ENCODE data around the gene SGF29.

GRCh38 chr16:28589930-28590329 lies 36.2 kb downstream of the SGF29 start:
- TF ChIP-seq ZNF311 (CRISPR knock-in tag; IDR thresholded peaks at IDR 0.05) (no peak), E2F5 (CRISPR knock-in tag; IDR thresholded peaks at IDR 0.05) (no peak), EP300 (IDR thresholded peaks at IDR 0.05; ENCODE audit: low read length) (no peak), MAFK (IDR thresholded peaks at IDR 0.05; ENCODE audit: low read length) (no peak), ZZZ3 (IDR thresholded peaks at IDR 0.05) (no peak), HDAC2 (IDR thresholded peaks at IDR 0.05) (no peak), ETV5 (CRISPR knock-in tag; IDR thresholded peaks at IDR 0.05; ENCODE audit: low read depth) (no peak), MTA3 (IDR thresholded peaks at IDR 0.05; ENCODE audit: borderline replicate concordance) (no peak), DACH1 (IDR thresholded peaks at IDR 0.05; ENCODE audit: partially characterized antibody) (no peak), CTCF (IDR thresholded peaks at IDR 0.05 in 2 of 3, conservative IDR thresholded peaks at IDR 0.05 in 1 of 3; ENCODE audit: insufficient read depth in 2 of 3, low read depth in 1 of 3, low read length in 3 of 3) (no peak), HDAC3 (IDR thresholded peaks at IDR 0.05; ENCODE audit: borderline replicate concordance, partially characterized antibody) (no peak), MAX (CRISPR knock-in tag; IDR thresholded peaks at IDR 0.05) (no peak)
